H1 (cell line): ENCODE results near the gene OR4S1. TPM values are rescaled to one million over a fixed set of nuclear protein-coding genes. Genes with fewer than 3 reads are reported as not detected.

ENCODE experiments used
- BRCA1 ChIP-seq: IDR thresholded peaks from 2 replicates; pipeline ENCODE4 v1.6.1; 2012; ENCODE audit warnings: low read depth, low read length, improper control_type of control experiment
- CTBP2 ChIP-seq: IDR thresholded peaks from 2 replicates; pipeline ENCODE4 v1.7.0; 2011; ENCODE audit warnings: borderline replicate concordance, mild to moderate bottlenecking, moderate library complexity, mixed read lengths, low read length; ENCODE audit not compliant: insufficient read depth, insufficient read length
- GABPA ChIP-seq: IDR thresholded peaks from 2 replicates; pipeline ENCODE4 v1.6.1; 2011; ENCODE audit warnings: mild to moderate bottlenecking, low read length, moderate library complexity, borderline replicate concordance; ENCODE audit not compliant: insufficient read depth
- SUZ12 ChIP-seq: fragments of 200-600 bp; sonication (generic); IDR thresholded peaks from 2 replicates; pipeline ENCODE4 v1.6.1; 2012; ENCODE audit warnings: mild to moderate bottlenecking, inconsistent platforms, low read length, moderate library complexity, mixed read lengths
- polyA plus RNA-seq, 7 experiments: library from polyadenylated mRNA; depleted of rRNA in 3 of 7; stranded (reverse) in 5 of 7; unstranded in 2 of 7; fragments of >200 nt in 5 of 7; fragments of 200-250 nt in 2 of 7; gene quantifications; 1 replicate in 5 of 7; 2 replicates in 1 of 7; 4 replicates in 1 of 7; pipeline versions ENCODE4 v1.2.1 to v1.2.3, GENCODE V29; 2011 to 2013; ENCODE audit warnings: missing spikeins in 2 of 7, mixed read lengths in 2 of 7
- total RNA-seq: library from RNA; stranded (reverse); fragmentation: NEBNext Ultra II Directional; extraction: Animal tissue kit (Norgen Biotek cat#: 25700); gene quantifications from 2 replicates; pipeline ENCODE4 v1.2.1, GENCODE V29; 2021

Gene OR4S1
- total and polyA plus RNA-seq, 2 of the 8 experiments (the other 6 are each of a cell fraction or from before 2014, with no cell fraction given): not detected

DNA sequence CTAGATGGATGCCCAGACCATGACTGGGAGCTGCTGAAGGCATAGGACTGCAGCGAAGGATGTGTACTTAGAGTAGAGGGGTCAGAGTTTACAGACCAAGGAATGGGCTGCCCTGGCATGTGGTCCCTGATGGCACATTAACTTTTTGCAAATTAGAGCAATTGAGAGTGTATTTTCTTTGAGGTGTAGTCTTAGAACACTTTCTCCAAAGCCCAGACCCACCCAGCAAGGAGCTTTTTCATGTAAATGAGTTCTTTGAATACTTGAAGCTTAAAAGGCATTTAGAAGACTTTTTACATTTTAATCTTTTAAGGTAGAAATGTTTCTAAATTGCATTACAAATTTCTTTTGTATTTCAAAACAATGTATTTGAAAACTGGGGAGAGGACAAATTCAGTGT lies 33.4 kb upstream of the OR4S1 start (continued):
- no peak for TF ChIP-seq SUZ12
- TF ChIP-seq CTBP2: no peak
- TF ChIP-seq GABPA: no peak
- TF ChIP-seq BRCA1: no peak
